Measurements from ENCODE around the gene SYT3. TPM values are rescaled to one million over a fixed set of nuclear protein-coding genes. Genes with fewer than 3 reads are reported as not detected.

The SYT3 gene
- total and polyA plus RNA-seq, 2 of the 13 experiments (the other 11 are each of a cell fraction or from before 2014, with no cell fraction given) = not detected

DNA sequence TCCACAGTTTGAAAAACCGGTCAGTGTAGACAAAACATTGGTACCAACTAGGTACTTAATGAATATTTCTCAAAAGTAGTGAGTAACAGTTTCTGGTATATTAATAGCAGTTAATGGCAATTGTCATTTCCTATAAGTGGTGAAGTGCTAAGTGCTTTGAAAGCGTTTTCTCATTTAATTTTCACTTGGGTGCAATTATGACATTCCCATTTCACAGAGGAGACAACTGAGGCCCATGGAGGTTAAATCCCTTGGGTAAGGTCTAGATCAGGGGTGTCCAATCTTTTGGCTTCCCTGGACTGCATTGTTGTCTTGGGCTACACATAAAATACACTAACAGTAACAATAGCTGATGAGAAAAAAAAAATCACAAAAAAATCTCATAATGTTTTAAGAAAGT is 687 bp upstream of the SYT3 start:
- in situ Hi-C loops (cut with HindIII; ENCODE audit: extremely low pct_ligation_motif_present, low pct_unique_long_range_greater_than_20kb) (no loop called here), intact Hi-C loops (cut with micrococcal nuclease; ENCODE audit: unreplicated experiment) (no loop called here)
- no peaks in the 10 kb centered on the region for H3K36me3 ChIP-seq (replicated peaks in 1 of 2; ENCODE audit: control insufficient read depth in 1 of 2, insufficient read depth in 2 of 2, low read length in 2 of 2)
- no TSS peak for BruUV-seq (replicated peaks)
- FAIRE-seq = no peak
- H3K27me3 ChIP-seq (ENCODE audit: control insufficient read depth in 1 of 2, insufficient read depth in 2 of 2, low read length in 2 of 2) = peaks cover 7 to 36% of the 10 kb centered on the region in 2 experiments
- no peak for ATAC-seq
- no peaks in the 10 kb centered on the region for H3K79me2 ChIP-seq (ENCODE audit: insufficient read depth, low read length)
- ChIA-PET POLR2A (interaction anchor here (0.6 kb wide), 1 partner anchor 314 kb away, joined by 3 read pairs; no protein-coding TSS in a partner anchor), CTCF (ENCODE audit: low intra/inter-chr PET ratio, low total read pairs) (no interaction called here)
- H3K9me3 ChIP-seq (ENCODE audit: low read length) = no peaks in the 10 kb centered on the region
- no peak overlapping the region for H2AFZ ChIP-seq (ENCODE audit: low read length)
- TF ChIP-seq ZNF629 (CRISPR knock-in tag; conservative IDR thresholded peaks at IDR 0.05) (peak; percentile 74), ZNF503 (CRISPR knock-in tag; IDR thresholded peaks at IDR 0.05) (no peak), ZNF572 (CRISPR knock-in tag; IDR thresholded peaks at IDR 0.05) (no peak), PAX8 (CRISPR knock-in tag; IDR thresholded peaks at IDR 0.05; ENCODE audit: borderline replicate concordance) (no peak)
- TF ChIP-seq, protein P1, sequence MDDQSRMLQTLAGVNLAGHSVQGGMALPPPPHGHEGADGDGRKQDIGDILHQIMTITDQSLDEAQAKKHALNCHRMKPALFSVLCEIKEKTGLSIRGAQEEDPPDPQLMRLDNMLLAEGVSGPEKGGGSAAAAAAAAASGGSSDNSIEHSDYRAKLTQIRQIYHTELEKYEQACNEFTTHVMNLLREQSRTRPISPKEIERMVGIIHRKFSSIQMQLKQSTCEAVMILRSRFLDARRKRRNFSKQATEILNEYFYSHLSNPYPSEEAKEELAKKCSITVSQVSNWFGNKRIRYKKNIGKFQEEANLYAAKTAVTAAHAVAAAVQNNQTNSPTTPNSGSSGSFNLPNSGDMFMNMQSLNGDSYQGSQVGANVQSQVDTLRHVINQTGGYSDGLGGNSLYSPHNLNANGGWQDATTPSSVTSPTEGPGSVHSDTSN (CRISPR knock-in tag; IDR thresholded peaks at IDR 0.05; ENCODE audit: borderline replicate concordance) = no peak
- no peaks in the 10 kb centered on the region; the same call in 1 of the 2 replicates for H3K4me1 ChIP-seq (ENCODE audit: insufficient read depth, low read length)
- no peak overlapping the region for H3K4me2 ChIP-seq (ENCODE audit: low read depth, low read length)
- H3K4me3 ChIP-seq (replicated peaks in 1 of 3; ENCODE audit: insufficient read depth in 1 of 3, low read depth in 2 of 3, low read length in 3 of 3) = no peak overlapping the region
- no peak overlapping the region for H3K9ac ChIP-seq (ENCODE audit: insufficient read depth, low read depth, low read length)
- DNase-seq (ENCODE audit: low spot score) = no peak
- no peak overlapping the region for H3K27ac ChIP-seq (ENCODE audit: extremely low read length, insufficient read depth, low read length)
- no peaks in the 10 kb centered on the region for H4K20me1 ChIP-seq (ENCODE audit: insufficient read depth, low read length)
- 31% methylated on average over 2 of the region's 2 CpGs for WGBS (ENCODE audit: low lambda C conversion rate)

GRCh38 chr19:50638600-50638999 is 1.1 kb downstream of the SYT3 start:
- Histone ChIP-seq H3K4me3 (replicated peaks in 1 of 3; ENCODE audit: insufficient read depth in 1 of 3, low read depth in 2 of 3, low read length in 3 of 3) (no peak overlapping the region), H3K9ac (ENCODE audit: insufficient read depth, low read depth, low read length) (no peak overlapping the region), H3K4me2 (ENCODE audit: low read depth, low read length) (no peak overlapping the region), H3K4me1 (ENCODE audit: insufficient read depth, low read length) (no peaks in the 10 kb centered on the region; the same call in 1 of the 2 replicates), H3K27me3 (ENCODE audit: control insufficient read depth in 1 of 2, insufficient read depth in 2 of 2, low read length in 2 of 2) (peaks cover 7 to 36% of the 10 kb centered on the region in 2 experiments), H3K36me3 (replicated peaks in 1 of 2; ENCODE audit: control insufficient read depth in 1 of 2, insufficient read depth in 2 of 2, low read length in 2 of 2) (no peaks in the 10 kb centered on the region), H2AFZ (ENCODE audit: low read length) (no peak overlapping the region), H3K9me3 (ENCODE audit: low read length) (peaks cover 10% of the 10 kb centered on the region), H3K27ac (ENCODE audit: extremely low read length, insufficient read depth, low read length) (no peak overlapping the region), H4K20me1 (ENCODE audit: insufficient read depth, low read length) (no peaks in the 10 kb centered on the region), H3K79me2 (ENCODE audit: insufficient read depth, low read length) (no peaks in the 10 kb centered on the region)
- intact Hi-C loops (cut with micrococcal nuclease; ENCODE audit: unreplicated experiment) (no loop called here), in situ Hi-C loops (cut with HindIII; ENCODE audit: extremely low pct_ligation_motif_present, low pct_unique_long_range_greater_than_20kb) (no loop called here)
- 11% methylated on average over 10 of the region's 10 CpGs for WGBS (ENCODE audit: low lambda C conversion rate)
- FAIRE-seq = no peak
- ChIA-PET POLR2A (no interaction called here), CTCF (ENCODE audit: low intra/inter-chr PET ratio, low total read pairs) (no interaction called here)
- DNase-seq (ENCODE audit: low spot score) = no peak
- no peak for ATAC-seq
- no TSS peak for BruUV-seq (replicated peaks)
- no peak for TF ChIP-seq HOMEZ (CRISPR knock-in tag; IDR thresholded peaks at IDR 0.05; ENCODE audit: low read depth)
- TF ChIP-seq HNRNPUL1 (IDR thresholded peaks at IDR 0.05; ENCODE audit: low read depth, low read length) = no peak
- TF ChIP-seq KMT2A (CRISPR knock-in tag; IDR thresholded peaks at IDR 0.05) = no peak
- no peak for TF ChIP-seq CREB1 (IDR thresholded peaks at IDR 0.05)
- no peak for TF ChIP-seq CREB1 (CRISPR knock-in tag; IDR thresholded peaks at IDR 0.05)
- TF ChIP-seq ERF (CRISPR knock-in tag; IDR thresholded peaks at IDR 0.05) = no peak
- TF ChIP-seq SMARCE1 (IDR thresholded peaks at IDR 0.05; ENCODE audit: borderline replicate concordance) = no peak
- TF ChIP-seq BORCS8-MEF2B (CRISPR knock-in tag; IDR thresholded peaks at IDR 0.05) = no peak
- TF ChIP-seq RFX5 (IDR thresholded peaks at IDR 0.05; ENCODE audit: low read depth, low read length) = no peak
- TF ChIP-seq MLX (CRISPR knock-in tag; IDR thresholded peaks at IDR 0.05) = no peak
- TF ChIP-seq ZFP1 (CRISPR knock-in tag; IDR thresholded peaks at IDR 0.05) = no peak

Measured in HepG2 (cell line).